ENCODE measurements around the gene CTSF. TPM values are rescaled to one million over a fixed set of nuclear protein-coding genes. Genes with fewer than 3 reads are reported as not detected.
A peak's percentile ranks its signal among the peaks of the same experiment; 100 is the strongest.

The CTSF gene
- total RNA-seq, 1 donor from 2014 or later, result 31.1 TPM

GRCh38 chr11:66580803-66581202, 12.4 kb upstream of the CTSF start:
- H3K36me3 Mint-ChIP-seq (ENCODE audit: unreplicated experiment), result peaks cover 5% of the 10 kb centered on the region
- DNase-seq, result no peak
- H3K9me3 Mint-ChIP-seq (ENCODE audit: unreplicated experiment), result peaks cover 5% of the 10 kb centered on the region
- no peak overlapping the region for H3K27ac Mint-ChIP-seq (ENCODE audit: unreplicated experiment)
- TF ChIP-seq, protein P1, sequence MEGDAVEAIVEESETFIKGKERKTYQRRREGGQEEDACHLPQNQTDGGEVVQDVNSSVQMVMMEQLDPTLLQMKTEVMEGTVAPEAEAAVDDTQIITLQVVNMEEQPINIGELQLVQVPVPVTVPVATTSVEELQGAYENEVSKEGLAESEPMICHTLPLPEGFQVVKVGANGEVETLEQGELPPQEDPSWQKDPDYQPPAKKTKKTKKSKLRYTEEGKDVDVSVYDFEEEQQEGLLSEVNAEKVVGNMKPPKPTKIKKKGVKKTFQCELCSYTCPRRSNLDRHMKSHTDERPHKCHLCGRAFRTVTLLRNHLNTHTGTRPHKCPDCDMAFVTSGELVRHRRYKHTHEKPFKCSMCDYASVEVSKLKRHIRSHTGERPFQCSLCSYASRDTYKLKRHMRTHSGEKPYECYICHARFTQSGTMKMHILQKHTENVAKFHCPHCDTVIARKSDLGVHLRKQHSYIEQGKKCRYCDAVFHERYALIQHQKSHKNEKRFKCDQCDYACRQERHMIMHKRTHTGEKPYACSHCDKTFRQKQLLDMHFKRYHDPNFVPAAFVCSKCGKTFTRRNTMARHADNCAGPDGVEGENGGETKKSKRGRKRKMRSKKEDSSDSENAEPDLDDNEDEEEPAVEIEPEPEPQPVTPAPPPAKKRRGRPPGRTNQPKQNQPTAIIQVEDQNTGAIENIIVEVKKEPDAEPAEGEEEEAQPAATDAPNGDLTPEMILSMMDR (IDR thresholded peaks at IDR 0.05; ENCODE audit: partially characterized antibody, unreplicated experiment), result no peak
- no peak overlapping the region for H3K4me3 Mint-ChIP-seq (ENCODE audit: unreplicated experiment)
- no peaks in the 10 kb centered on the region for H3K4me1 Mint-ChIP-seq (ENCODE audit: low read depth, unreplicated experiment)
- no peaks in the 10 kb centered on the region for H3K27me3 Mint-ChIP-seq (ENCODE audit: unreplicated experiment)

DNA sequence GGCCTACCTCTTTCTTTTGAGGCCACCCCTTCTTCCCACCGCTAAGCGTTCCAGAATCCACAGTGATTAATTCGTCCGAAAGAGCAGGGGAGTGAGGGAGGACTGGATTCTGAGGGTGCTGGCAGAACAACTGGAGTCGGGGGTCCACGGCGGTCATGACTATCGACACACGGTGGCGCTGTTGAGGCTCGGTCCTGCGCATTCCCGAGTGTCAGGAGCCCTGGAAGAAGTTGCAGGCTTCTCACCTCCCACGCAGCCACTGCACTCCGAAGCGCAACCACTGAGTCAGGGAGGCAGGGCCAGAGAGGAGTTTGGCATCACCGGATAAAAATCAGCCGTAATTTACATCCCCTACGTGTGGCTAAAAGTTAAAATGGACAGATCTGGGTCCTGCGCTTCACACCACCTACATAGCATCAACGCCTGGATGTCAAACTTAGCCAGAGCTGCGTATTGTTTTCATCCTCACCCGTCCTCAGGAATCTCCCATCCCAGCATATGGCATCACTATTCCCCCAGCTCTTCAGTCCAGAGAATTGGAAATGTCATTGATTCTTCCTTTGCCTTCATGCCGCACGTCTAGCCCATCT, 10.7 kb upstream of the CTSF start:
- H3K4me3 Mint-ChIP-seq (ENCODE audit: unreplicated experiment), result no peak overlapping the region
- peaks cover 17% of the 10 kb centered on the region for H3K36me3 Mint-ChIP-seq (ENCODE audit: unreplicated experiment)
- DNase-seq, result peak; percentile 89
- no peaks in the 10 kb centered on the region for H3K4me1 Mint-ChIP-seq (ENCODE audit: low read depth, unreplicated experiment)
- peaks cover 5% of the 10 kb centered on the region for H3K27me3 Mint-ChIP-seq (ENCODE audit: unreplicated experiment)
- peaks cover 7% of the 10 kb centered on the region for H3K9me3 Mint-ChIP-seq (ENCODE audit: unreplicated experiment)
- TF ChIP-seq, protein P1 (IDR thresholded peaks at IDR 0.05; ENCODE audit: partially characterized antibody, unreplicated experiment), result peak; percentile 87
- no peak overlapping the region for H3K27ac Mint-ChIP-seq (ENCODE audit: unreplicated experiment)

GRCh38 chr11:66570850-66571180, 2.4 kb upstream of the CTSF start:
- no peak for DNase-seq
- TF ChIP-seq, protein P1 (IDR thresholded peaks at IDR 0.05; ENCODE audit: partially characterized antibody, unreplicated experiment), result no peak
- Mint-ChIP-seq H3K9me3 (ENCODE audit: unreplicated experiment) (peaks cover 8% of the 10 kb centered on the region), H3K4me1 (ENCODE audit: low read depth, unreplicated experiment) (peaks cover 10% of the 10 kb centered on the region), H3K27me3 (ENCODE audit: unreplicated experiment) (peaks cover 6% of the 10 kb centered on the region), H3K4me3 (ENCODE audit: unreplicated experiment) (peak overlapping the region; percentile 68), H3K27ac (ENCODE audit: unreplicated experiment) (peak overlapping the region; percentile 33), H3K36me3 (ENCODE audit: unreplicated experiment) (peaks cover 18% of the 10 kb centered on the region)

GRCh38 chr11:66570079-66570849, 1.9 kb upstream of the CTSF start:
- peak overlapping the region; percentile 20 for H3K27ac Mint-ChIP-seq (ENCODE audit: unreplicated experiment)
- H3K4me3 Mint-ChIP-seq (ENCODE audit: unreplicated experiment), result peak overlapping the region; percentile 68
- H3K9me3 Mint-ChIP-seq (ENCODE audit: unreplicated experiment), result peaks cover 8% of the 10 kb centered on the region
- peaks cover 15% of the 10 kb centered on the region for H3K36me3 Mint-ChIP-seq (ENCODE audit: unreplicated experiment)
- DNase-seq, result no peak
- peaks cover 10% of the 10 kb centered on the region for H3K4me1 Mint-ChIP-seq (ENCODE audit: low read depth, unreplicated experiment)
- TF ChIP-seq, protein P1 (IDR thresholded peaks at IDR 0.05; ENCODE audit: partially characterized antibody, unreplicated experiment), result no peak
- H3K27me3 Mint-ChIP-seq (ENCODE audit: unreplicated experiment), result peaks cover 6% of the 10 kb centered on the region

GRCh38 chr11:66569076-66569475, 670 bp upstream of the CTSF start:
- H3K27me3 Mint-ChIP-seq (ENCODE audit: unreplicated experiment), result peaks cover 1% of the 10 kb centered on the region
- H3K4me1 Mint-ChIP-seq (ENCODE audit: low read depth, unreplicated experiment), result peaks cover 10% of the 10 kb centered on the region
- TF ChIP-seq, protein P1 (IDR thresholded peaks at IDR 0.05; ENCODE audit: partially characterized antibody, unreplicated experiment), result no peak
- H3K9me3 Mint-ChIP-seq (ENCODE audit: unreplicated experiment), result peaks cover 6% of the 10 kb centered on the region
- peaks cover 6% of the 10 kb centered on the region for H3K36me3 Mint-ChIP-seq (ENCODE audit: unreplicated experiment)
- no peak overlapping the region for H3K27ac Mint-ChIP-seq (ENCODE audit: unreplicated experiment)
- DNase-seq, result no peak
- no peak overlapping the region for H3K4me3 Mint-ChIP-seq (ENCODE audit: unreplicated experiment)

Data from glutamatergic neuron (in vitro differentiated cells).